GM08714 (cell line): ENCODE measurements around the gene ADIPOQ.
"Not testable (repeated sequence)": the region's sequence is repeated elsewhere in the genome, so short reads cannot be mapped to it uniquely, and the experiment has no call there.

Source experiments
- H3K4me3 ChIP-seq: fragments of 200-500 bp; sonication (Bioruptor generic); 2 replicates; pipeline ENCODE4 v1.5.1; 2014; ENCODE audit warnings: mild to moderate bottlenecking, low read length, inconsistent platforms
- ZNF274 ChIP-seq: IDR thresholded peaks from 2 replicates; pipeline ENCODE4 v1.6.1; 2012; ENCODE audit warnings: mild to moderate bottlenecking, low read depth, low read length

Gene ADIPOQ

GRCh38 chr3:186890911-186891310, 48.4 kb downstream of the ADIPOQ start:
- no peak for TF ChIP-seq ZNF274
- no peak overlapping the region for H3K4me3 ChIP-seq

GRCh38 chr3:186893071-186893470, 50.6 kb downstream of the ADIPOQ start:
- H3K4me3 ChIP-seq, result not testable (repeated sequence)

GRCh38 chr3:186895406-186895805, 52.9 kb downstream of the ADIPOQ start:
- no peak overlapping the region for H3K4me3 ChIP-seq
- TF ChIP-seq ZNF274, result no peak

GRCh38 chr3:186896006-186896405, 53.5 kb downstream of the ADIPOQ start:
- TF ChIP-seq ZNF274, result no peak

GRCh38 chr3:186896875-186897274, 54.4 kb downstream of the ADIPOQ start:
- no peak for TF ChIP-seq ZNF274
- H3K4me3 ChIP-seq, result no peak overlapping the region

More at GRCh38 chr3:186896006-186896405, 53.5 kb downstream of the ADIPOQ start:
- H3K4me3 ChIP-seq, result no peak overlapping the region

- no peak for TF ChIP-seq ZNF274
- H3K4me3 ChIP-seq, result no peak overlapping the region
Observed at GRCh38 chr3:186901135-186901734, 58.7 kb downstream of the ADIPOQ start.

GRCh38 chr3:186902154-186902553, 59.6 kb downstream of the ADIPOQ start:
- H3K4me3 ChIP-seq, result no peak overlapping the region
- no peak for TF ChIP-seq ZNF274

GRCh38 chr3:186902713-186903112, 60.2 kb downstream of the ADIPOQ start:
- no peak overlapping the region for H3K4me3 ChIP-seq
- no peak for TF ChIP-seq ZNF274

- H3K4me3 ChIP-seq, result not testable (repeated sequence)
Observed at GRCh38 chr3:186903676-186904075, 61.2 kb downstream of the ADIPOQ start.

GRCh38 chr3:186907075-186907474, 64.6 kb downstream of the ADIPOQ start:
- H3K4me3 ChIP-seq, result not testable (repeated sequence)
